MM.1S (cell line): ENCODE data around the gene RPL27A.

Experiments
- DNase-seq: peaks from one replicate; pipeline ENCODE4 v3.0.0-alpha.2; 2015
- H2AFZ ChIP-seq: fragments of 300-600 bp; sonication (generic); 2 replicates; pipeline ENCODE4 v1.6.0; 2016; ENCODE audit warnings: antibody characterized with exemption, low read length
- H3F3A ChIP-seq: fragments of 300-600 bp; sonication (generic); 2 replicates; pipeline ENCODE4 v1.6.1; 2016; ENCODE audit warnings: mild to moderate bottlenecking, antibody characterized with exemption, low read length, moderate library complexity, mixed read lengths; ENCODE audit not compliant: insufficient read depth
- H3K27ac ChIP-seq: fragments of 300-600 bp; sonication (generic); 2 replicates; pipeline ENCODE4 v1.5.1; 2016; ENCODE audit warnings: mild to moderate bottlenecking, low read length
- H3K27me3 ChIP-seq: fragments of 300-600 bp; sonication (generic); replicated peaks from 2 replicates; pipeline ENCODE4 v1.6.0; 2016; ENCODE audit warnings: low read length; ENCODE audit not compliant: insufficient read depth
- H3K36me3 ChIP-seq: fragments of 300-600 bp; sonication (generic); replicated peaks from 2 replicates; pipeline ENCODE4 v1.6.1; 2016; ENCODE audit warnings: mild to moderate bottlenecking, low read length, mixed read lengths; ENCODE audit not compliant: insufficient read depth
- H3K4me1 ChIP-seq: fragments of 300-600 bp; sonication (generic); 2 replicates; pipeline ENCODE4 v1.6.1; 2016; ENCODE audit warnings: low read length, mixed read lengths
- H3K4me2 ChIP-seq: fragments of 300-600 bp; sonication (generic); 2 replicates; pipeline ENCODE4 v1.6.0; 2016; ENCODE audit warnings: low read depth, low read length
- H3K4me3 ChIP-seq: fragments of 300-600 bp; sonication (generic); 2 replicates; pipeline ENCODE4 v1.5.1; 2016; ENCODE audit warnings: low read length, mixed read lengths
- H3K79me2 ChIP-seq: fragments of 300-600 bp; sonication (generic); 2 replicates; pipeline ENCODE4 v1.6.1; 2016; ENCODE audit warnings: mixed run types, low read length, mixed read lengths
- H3K9ac ChIP-seq: fragments of 300-600 bp; sonication (generic); 2 replicates; pipeline ENCODE4 v1.6.1; 2016; ENCODE audit warnings: low read length, mixed read lengths
- H3K9me2 ChIP-seq: fragments of 300-600 bp; sonication (generic); replicated peaks from 2 replicates; pipeline ENCODE4 v1.6.1; 2016; ENCODE audit warnings: mild to moderate bottlenecking, low read length, mixed read lengths; ENCODE audit not compliant: insufficient read depth
- H3K9me3 ChIP-seq: fragments of 300-600 bp; sonication (generic); replicated peaks from 2 replicates; pipeline ENCODE4 v1.6.1; 2016; ENCODE audit warnings: mild to moderate bottlenecking, low read length, mixed read lengths; ENCODE audit not compliant: insufficient read depth
- H4K20me1 ChIP-seq: fragments of 300-600 bp; sonication (generic); 2 replicates; pipeline ENCODE4 v1.6.1; 2016; ENCODE audit warnings: mild to moderate bottlenecking, low read length, moderate library complexity, mixed read lengths; ENCODE audit not compliant: insufficient read depth
- EZH2 ChIP-seq: fragments of 300-600 bp; sonication (generic); optimal IDR thresholded peaks from 2 replicates; pipeline ENCODE3; 2017; ENCODE audit warnings: low read depth, mild to moderate bottlenecking, antibody characterized with exemption, low read length, mixed read lengths
- EZH2phosphoT487 ChIP-seq: fragments of 300-600 bp; sonication (generic); IDR thresholded peaks from 2 replicates; pipeline ENCODE4 v1.6.1; 2018; ENCODE audit warnings: antibody characterized with exemption, low read length
- TF ChIP-seq, protein P1 (sequence below): fragments of 300-600 bp; sonication (generic); IDR thresholded peaks from 2 replicates; pipeline ENCODE4 v1.5.1; 2016; ENCODE audit warnings: antibody characterized with exemption, low read length, mixed read lengths

Gene RPL27A

DNA sequence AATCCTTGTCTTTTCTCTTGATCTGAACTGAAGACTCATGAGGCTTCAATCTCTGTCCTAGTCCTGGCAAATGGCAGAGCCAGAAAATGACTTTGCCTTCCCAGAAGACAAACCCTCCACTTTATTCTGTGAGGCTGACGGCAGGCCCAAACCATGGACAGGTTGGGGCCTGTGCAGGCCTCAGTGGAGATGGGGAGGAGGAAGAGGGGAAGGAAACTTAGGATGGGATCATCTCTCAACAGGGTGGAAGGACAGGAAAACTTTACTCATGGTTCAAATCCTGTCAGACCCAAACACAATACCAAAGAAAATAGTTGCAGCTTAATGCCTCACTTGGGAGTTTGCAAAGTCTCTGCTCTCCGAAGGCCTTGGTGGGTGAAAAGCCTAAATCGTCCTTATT is 9.8 kb downstream of the RPL27A start:
- no peak for DNase-seq

DNA sequence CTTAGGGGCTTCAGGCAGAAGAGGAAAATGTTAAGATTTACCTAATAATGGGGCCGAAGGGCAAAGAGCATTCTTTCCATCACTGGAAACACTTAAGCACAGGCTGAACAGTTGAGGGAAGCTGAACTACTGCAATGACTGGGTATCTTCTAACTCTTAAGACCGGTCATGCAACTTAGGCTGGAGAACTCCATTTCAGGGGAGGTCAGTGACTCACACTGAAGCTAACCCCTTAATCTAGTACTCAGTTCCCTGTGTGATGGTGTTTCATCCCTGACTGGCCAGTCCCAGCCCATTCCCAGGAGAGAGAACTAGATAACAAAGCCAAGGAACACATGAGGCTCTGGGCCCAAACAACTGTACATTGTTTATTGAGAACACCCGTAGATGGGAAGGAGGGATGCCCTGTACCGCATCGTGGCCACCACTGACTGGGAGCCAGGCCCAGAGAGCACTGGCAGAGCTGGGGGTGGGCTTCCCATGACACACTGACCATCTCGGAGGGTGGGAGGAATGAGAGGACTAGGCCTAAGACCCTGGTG is 10.5 kb downstream of the RPL27A start:
- TF ChIP-seq EZH2 (no peak), EZH2phosphoT487 (no peak)
- TF ChIP-seq, protein P1, sequence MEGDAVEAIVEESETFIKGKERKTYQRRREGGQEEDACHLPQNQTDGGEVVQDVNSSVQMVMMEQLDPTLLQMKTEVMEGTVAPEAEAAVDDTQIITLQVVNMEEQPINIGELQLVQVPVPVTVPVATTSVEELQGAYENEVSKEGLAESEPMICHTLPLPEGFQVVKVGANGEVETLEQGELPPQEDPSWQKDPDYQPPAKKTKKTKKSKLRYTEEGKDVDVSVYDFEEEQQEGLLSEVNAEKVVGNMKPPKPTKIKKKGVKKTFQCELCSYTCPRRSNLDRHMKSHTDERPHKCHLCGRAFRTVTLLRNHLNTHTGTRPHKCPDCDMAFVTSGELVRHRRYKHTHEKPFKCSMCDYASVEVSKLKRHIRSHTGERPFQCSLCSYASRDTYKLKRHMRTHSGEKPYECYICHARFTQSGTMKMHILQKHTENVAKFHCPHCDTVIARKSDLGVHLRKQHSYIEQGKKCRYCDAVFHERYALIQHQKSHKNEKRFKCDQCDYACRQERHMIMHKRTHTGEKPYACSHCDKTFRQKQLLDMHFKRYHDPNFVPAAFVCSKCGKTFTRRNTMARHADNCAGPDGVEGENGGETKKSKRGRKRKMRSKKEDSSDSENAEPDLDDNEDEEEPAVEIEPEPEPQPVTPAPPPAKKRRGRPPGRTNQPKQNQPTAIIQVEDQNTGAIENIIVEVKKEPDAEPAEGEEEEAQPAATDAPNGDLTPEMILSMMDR: no peak
- Histone ChIP-seq H3K27me3 (no peaks in the 10 kb centered on the region), H3F3A (peaks cover 19% of the 10 kb centered on the region), H3K9ac (no peak overlapping the region), H3K4me1 (peaks cover 4% of the 10 kb centered on the region), H3K4me2 (no peak overlapping the region), H3K9me3 (no peaks in the 10 kb centered on the region), H3K4me3 (no peak overlapping the region), H3K27ac (no peak overlapping the region), H3K36me3 (no peaks in the 10 kb centered on the region), H2AFZ (no peak overlapping the region), H4K20me1 (no peaks in the 10 kb centered on the region), H3K9me2 (no peaks in the 10 kb centered on the region), H3K79me2 (peaks cover 13% of the 10 kb centered on the region)
- no peak for DNase-seq

More for the DNA sequence above, 9.8 kb downstream of the RPL27A start:
- Histone ChIP-seq H3K9me3 (no peaks in the 10 kb centered on the region), H3K4me3 (no peak overlapping the region), H3K27me3 (no peaks in the 10 kb centered on the region), H3K4me2 (no peak overlapping the region), H3K79me2 (peaks cover 13% of the 10 kb centered on the region), H2AFZ (no peak overlapping the region), H3K36me3 (no peaks in the 10 kb centered on the region), H3K9ac (no peak overlapping the region), H3K9me2 (no peaks in the 10 kb centered on the region), H3F3A (peaks cover 25% of the 10 kb centered on the region), H4K20me1 (no peaks in the 10 kb centered on the region), H3K27ac (no peak overlapping the region), H3K4me1 (peaks cover 4% of the 10 kb centered on the region)
- TF ChIP-seq, protein P1: no peak
- no peak for TF ChIP-seq EZH2phosphoT487
- TF ChIP-seq EZH2: no peak

DNA sequence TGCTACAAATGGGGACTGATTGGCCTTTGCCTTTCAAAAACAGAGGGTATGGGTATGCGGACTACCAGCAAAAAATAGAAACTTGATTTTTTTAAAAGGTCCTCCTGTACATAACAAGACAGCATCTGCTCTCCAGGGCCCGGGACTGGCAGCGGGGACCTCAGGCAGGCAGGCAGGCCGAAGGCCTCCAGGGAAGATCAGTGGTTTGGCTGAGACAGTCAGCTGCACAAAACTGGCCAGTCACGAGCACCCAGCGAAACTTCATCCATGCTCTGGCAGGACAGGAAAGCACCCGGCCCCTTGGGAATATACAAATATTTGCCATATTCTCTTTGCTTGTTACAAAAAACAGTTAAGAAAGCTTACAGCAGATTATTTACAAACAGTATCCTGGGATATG is 11.0 kb downstream of the RPL27A start:
- TF ChIP-seq EZH2phosphoT487: no peak
- no peak for TF ChIP-seq EZH2
- TF ChIP-seq, protein P1: no peak
- H3K27me3 ChIP-seq: no peaks in the 10 kb centered on the region
- no peak overlapping the region for H3K4me3 ChIP-seq
- peaks cover 13% of the 10 kb centered on the region for H3K79me2 ChIP-seq
- no peak for DNase-seq
- H3K9ac ChIP-seq: no peak overlapping the region
- H3K9me3 ChIP-seq: no peaks in the 10 kb centered on the region
- H3K36me3 ChIP-seq: no peaks in the 10 kb centered on the region
- no peak overlapping the region for H3K27ac ChIP-seq
- H3K4me1 ChIP-seq: peaks cover 4% of the 10 kb centered on the region
- H3K4me2 ChIP-seq: no peak overlapping the region
- H3K9me2 ChIP-seq: no peaks in the 10 kb centered on the region
- no peaks in the 10 kb centered on the region for H4K20me1 ChIP-seq
- H3F3A ChIP-seq: peaks cover 14% of the 10 kb centered on the region
- H2AFZ ChIP-seq: no peak overlapping the region
